CD4-positive, alpha-beta T cell treated with Interleukin-15 for 4 hours (primary cell): ENCODE data around the gene LIMS2.

ENCODE experiments used
- DNase-seq: peaks from one replicate; pipeline ENCODE4 v3.0.0-alpha.2; 2020; ENCODE audit warnings: low spot score

The LIMS2 gene

DNA sequence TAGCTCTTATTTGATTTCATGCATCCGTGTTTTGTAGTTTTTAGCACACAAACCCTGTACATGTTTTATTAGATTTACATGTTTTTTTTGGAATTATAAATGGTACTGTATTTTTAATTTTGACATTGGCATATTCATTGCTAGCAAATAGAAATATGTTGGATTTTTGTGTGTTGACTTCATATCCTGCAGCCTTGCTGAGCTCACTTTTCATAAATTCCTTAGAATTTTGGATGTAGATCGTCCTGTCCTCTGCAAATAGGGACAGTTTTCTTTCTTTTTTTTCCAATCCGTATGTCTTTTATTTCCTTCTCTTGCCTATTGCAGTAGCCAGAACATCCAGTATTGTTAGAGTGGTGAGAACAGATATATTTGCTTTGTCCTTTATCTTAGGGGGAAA lies 76.1 kb downstream of the LIMS2 start:
- no peak for DNase-seq

- DNase-seq, result no peak
Observed at GRCh38 chr2:127598711-127599110, 76.6 kb downstream of the LIMS2 start.

GRCh38 chr2:127597984-127598380 lies 77.3 kb downstream of the LIMS2 start:
- no peak for DNase-seq

GRCh38 chr2:127597046-127597983 lies 78.0 kb downstream of the LIMS2 start:
- DNase-seq, result no peak

DNA sequence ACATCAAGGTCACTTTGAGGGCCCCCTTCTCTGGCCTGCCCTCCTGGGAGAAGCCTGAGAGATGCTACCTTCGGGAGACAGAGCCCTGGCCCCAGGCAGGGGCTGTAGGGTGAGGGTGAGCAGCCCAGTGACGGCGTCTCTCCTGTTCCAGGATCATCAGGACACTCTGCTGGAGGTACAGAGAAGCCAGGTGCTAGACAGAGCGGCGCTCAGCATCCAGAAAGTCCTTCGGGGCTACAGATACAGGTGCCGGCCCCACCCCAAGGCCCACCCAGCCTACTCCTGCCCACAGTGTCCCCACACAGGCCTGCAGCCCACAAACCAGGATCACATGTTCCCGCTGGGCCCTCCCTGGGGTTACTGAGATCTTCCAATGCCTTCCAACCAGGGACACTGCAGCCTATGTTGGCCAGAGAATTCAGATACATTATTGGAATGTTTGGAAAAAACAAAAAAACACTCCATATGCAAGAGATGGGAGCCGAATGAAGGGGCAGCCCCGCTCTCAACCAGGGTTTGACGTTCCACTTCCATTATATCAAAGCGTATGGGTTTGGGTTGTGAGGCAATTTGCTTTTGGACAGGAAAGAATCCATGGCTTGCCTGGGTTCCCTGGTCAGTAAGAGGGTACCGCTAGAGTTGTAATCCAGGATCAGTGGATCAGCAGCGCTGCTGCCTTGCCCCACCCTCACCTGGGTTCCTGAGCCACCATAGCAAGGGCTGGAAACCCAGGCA lies 78.9 kb downstream of the LIMS2 start:
- DNase-seq, result no peak

GRCh38 chr2:127594116-127594591 lies 81.2 kb downstream of the LIMS2 start:
- no peak for DNase-seq

- DNase-seq, result no peak
Observed at GRCh38 chr2:127593228-127594115, 81.9 kb downstream of the LIMS2 start.

DNA sequence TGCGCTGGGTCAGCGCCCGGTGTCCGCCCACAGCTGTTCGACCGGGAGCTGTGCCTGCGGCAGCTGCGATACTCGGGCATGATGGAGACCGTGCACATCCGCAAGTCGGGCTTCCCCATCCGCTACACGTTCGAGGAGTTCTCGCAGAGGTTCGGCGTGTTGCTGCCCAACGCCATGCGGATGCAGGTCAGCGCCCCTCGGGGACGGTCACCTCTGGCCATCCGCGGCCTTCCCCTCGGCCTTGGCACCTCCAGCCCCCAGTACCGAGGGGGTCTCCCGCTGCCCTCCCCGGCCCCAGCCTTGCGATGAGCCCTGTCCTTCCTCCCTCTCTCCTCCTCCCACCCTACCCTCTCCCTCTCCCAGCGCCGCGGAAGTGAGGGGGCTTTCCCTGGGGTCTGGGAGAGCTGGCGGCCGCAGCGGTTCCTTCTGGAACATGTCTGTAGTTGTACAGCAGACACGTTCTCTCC lies 82.5 kb downstream of the LIMS2 start:
- DNase-seq, result no peak

DNA sequence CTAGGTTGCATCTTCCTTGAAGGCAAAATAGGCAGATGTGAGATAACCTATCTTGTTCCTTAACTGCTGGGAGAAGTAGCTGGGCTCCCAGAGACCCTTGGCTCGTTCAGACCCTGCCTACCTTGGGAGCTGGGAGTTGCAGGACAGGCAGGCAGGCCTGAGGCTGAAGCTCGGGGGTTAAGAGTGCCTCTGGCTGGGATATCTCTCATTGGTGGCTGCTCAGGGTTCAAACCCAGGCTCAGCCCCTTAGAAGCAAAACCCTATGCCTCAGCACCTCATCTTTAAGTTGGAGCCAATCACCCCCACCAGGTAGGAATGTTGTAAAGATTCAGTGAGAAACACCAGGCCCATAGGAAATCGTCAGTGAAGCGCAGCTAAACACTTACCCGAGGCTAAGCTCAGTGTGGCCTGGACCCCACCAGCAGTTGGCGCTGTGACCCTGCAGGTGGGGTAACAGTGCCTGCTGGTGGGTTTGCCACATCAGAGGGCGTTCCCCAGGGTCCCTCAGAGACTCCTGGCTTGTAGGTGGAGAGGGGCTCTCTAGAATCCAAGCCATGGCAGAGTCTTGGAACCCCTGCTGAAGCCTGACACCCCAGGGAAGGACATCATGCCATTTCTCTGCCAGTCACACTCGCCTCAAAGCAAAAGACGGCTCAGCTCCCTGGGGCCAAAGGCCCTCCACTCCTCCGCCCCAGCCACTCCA lies 84.0 kb downstream of the LIMS2 start:
- DNase-seq, result peak; percentile 57

DNA sequence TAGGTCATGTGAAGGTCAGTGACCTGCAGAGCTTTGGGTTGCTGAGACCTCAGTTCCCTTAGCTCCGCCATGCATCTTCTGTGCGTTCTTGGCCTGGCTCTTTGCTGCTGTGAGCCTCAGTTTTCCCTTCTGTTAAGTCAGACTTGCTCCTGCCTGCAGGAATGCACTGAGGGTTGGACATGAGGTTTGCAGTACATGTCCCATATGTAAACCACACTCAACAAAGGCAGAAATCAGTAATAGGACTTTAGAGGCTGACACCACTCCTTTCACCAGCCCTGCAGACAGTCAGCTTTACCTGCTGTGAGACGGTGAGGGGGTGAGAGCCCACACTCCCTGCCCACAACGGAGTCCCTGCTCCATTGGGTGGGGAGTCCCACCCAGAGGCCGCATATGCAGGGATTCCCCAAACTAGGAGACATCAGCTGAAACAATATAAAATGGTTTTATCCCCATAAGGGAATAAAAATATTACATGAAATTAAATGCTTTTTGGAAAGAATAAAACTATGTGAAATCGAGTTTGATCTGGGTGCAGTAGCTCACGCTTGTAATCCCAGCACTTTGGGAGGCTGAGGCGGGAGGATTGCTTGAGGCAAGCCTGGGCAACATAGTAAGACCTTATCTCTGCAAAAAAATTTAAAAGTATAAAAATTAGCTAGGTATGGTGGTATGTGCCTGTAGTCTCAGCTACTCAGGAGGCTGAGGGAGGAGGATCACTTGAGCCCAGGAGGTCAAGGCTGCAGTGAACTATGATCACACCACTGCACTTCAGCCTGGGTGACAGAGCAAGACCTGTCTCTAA lies 84.7 kb downstream of the LIMS2 start:
- no peak for DNase-seq

DNA sequence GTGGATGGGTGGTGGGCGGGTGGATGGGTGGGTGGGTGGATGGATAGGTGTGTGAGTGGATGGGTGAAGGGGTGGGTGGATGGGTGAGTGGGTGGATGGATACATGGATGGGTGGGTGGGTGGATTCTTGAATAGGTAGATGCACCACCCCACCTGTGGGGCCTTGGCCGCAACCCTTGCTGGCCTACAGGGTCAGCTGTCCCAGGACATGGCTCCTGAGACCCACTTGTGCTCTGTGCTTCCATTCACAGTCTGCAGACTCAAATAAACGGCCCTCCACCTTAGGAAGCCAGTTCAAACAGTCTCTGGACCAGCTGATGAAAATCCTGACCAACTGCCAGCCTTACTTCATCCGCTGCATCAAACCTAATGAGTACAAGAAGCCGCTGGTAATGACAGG lies 85.5 kb downstream of the LIMS2 start:
- DNase-seq, result no peak

- no peak for DNase-seq
Observed at GRCh38 chr2:127589358-127589757, 86.0 kb downstream of the LIMS2 start.
